ENCODE data around the gene CCL24.

DNA sequence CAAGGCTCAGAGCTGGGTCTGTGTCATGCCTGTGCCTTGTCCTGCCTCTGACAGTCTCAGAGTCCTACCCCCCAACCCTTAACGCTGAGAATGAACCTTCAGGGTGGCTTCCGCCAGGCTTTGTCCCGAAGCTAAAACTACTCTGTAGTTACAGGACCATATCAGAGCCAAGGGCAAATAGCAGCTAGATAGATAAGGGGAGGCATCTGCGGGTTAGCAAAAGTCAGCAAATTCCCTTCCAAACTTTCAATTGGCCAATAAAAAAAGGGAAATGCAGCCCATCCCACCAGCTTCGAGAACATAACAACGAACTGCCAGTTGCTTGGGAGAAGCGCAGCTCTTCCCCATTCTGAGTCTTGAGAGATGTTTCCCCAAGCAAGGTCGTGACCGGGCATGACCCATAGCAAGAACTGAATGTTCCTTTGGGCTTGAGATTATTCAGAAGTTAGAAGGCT, 17.7 kb downstream of the CCL24 start:
- TF ChIP-seq, protein P1, sequence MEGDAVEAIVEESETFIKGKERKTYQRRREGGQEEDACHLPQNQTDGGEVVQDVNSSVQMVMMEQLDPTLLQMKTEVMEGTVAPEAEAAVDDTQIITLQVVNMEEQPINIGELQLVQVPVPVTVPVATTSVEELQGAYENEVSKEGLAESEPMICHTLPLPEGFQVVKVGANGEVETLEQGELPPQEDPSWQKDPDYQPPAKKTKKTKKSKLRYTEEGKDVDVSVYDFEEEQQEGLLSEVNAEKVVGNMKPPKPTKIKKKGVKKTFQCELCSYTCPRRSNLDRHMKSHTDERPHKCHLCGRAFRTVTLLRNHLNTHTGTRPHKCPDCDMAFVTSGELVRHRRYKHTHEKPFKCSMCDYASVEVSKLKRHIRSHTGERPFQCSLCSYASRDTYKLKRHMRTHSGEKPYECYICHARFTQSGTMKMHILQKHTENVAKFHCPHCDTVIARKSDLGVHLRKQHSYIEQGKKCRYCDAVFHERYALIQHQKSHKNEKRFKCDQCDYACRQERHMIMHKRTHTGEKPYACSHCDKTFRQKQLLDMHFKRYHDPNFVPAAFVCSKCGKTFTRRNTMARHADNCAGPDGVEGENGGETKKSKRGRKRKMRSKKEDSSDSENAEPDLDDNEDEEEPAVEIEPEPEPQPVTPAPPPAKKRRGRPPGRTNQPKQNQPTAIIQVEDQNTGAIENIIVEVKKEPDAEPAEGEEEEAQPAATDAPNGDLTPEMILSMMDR (IDR thresholded peaks at IDR 0.05), result no peak
- TF ChIP-seq POLR2A (IDR thresholded peaks at IDR 0.05), result no peak

Data from uterus (tissue), 2 donors.